Stimulated activated memory B cell treated with anti-CD40 and anti-IgM and Interleukin-4, amounts not matched to agents 10 μg/mL and 1 μg/mL and 100 μg/mL, for 72 hours (primary cell): ENCODE data around the gene PIKFYVE.
"Not testable (repeated sequence)": the region's sequence is repeated elsewhere in the genome, so short reads cannot be mapped to it uniquely, and the experiment has no call there.

Experiments used
- ATAC-seq: fragments of 150-1000 bp; cut with Tn5 transposase; 2 replicates; pipeline ENCODE4 v1.10.0; 2021
- H3K27ac Mint-ChIP-seq: one replicate; pipeline ENCODE4 v1.8.0; 2022; ENCODE audit warnings: mild to moderate bottlenecking, mixed read lengths
- H3K27me3 Mint-ChIP-seq: one replicate; pipeline ENCODE4 v1.8.0; 2022; ENCODE audit warnings: mixed read lengths
- H3K36me3 Mint-ChIP-seq: one replicate; pipeline ENCODE4 v1.8.0; 2022; ENCODE audit warnings: mixed read lengths
- H3K4me1 Mint-ChIP-seq: one replicate; pipeline ENCODE4 v1.8.0; 2022; ENCODE audit warnings: mixed read lengths
- H3K4me3 Mint-ChIP-seq: one replicate; pipeline ENCODE4 v1.8.0; 2022; ENCODE audit warnings: mild to moderate bottlenecking, moderate library complexity, mixed read lengths
- H3K9me3 Mint-ChIP-seq: one replicate; pipeline ENCODE4 v1.8.0; 2022; ENCODE audit warnings: mixed read lengths

Gene PIKFYVE

GRCh38 chr2:208267526-208267925, 1.5 kb downstream of the PIKFYVE start:
- peaks cover 10% of the 10 kb centered on the region for H3K36me3 Mint-ChIP-seq

DNA sequence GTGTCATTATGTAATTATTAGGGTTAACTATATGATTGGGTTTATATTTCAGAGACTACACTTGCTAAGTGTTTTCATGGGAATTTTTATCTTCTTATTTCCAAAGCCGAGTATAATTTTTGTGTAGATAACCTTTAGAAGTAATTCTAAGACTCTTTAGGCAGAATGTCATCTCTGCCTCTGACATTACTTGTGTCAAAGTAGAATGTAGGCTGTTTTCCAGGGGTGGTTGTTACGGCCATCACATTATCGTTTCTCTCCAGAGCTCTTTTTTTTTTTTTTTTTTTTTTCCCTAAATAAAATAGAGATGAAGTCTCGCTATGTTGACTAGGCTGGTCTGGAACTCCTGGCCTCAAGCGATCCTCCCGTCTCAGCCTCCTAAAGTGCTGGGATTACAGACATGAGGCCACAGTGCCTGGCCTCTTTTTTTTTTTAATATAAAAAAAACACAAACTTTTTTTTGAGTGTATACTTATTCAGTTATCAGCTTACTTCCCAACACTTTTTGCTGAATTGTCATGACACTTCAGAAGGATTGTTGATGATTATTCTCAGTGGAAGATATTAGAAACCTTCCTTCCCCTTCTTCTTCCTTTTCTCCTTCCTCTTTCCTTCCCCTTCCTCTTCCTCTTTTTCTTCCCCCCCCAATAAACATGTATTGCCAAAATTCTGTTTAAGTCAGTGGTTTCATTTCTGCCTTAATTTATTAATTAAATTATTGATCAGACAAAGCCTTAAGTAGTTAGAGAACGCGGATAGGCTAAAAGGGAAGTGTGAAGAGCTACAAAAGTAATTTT, 2.3 kb downstream of the PIKFYVE start:
- ATAC-seq: no peak
- Mint-ChIP-seq H3K4me3 (peak overlapping the region; percentile 13), H3K36me3 (peaks cover 10% of the 10 kb centered on the region), H3K9me3 (no peaks in the 10 kb centered on the region), H3K27me3 (no peaks in the 10 kb centered on the region), H3K27ac (peak overlapping the region; percentile 87), H3K4me1 (peaks cover 43% of the 10 kb centered on the region)

More at GRCh38 chr2:208267526-208267925, 1.5 kb downstream of the PIKFYVE start:
- H3K4me1 Mint-ChIP-seq: peaks cover 43% of the 10 kb centered on the region
- peak overlapping the region; percentile 87 for H3K27ac Mint-ChIP-seq
- peak overlapping the region; percentile 85 for H3K4me3 Mint-ChIP-seq
- not testable (repeated sequence) for H3K9me3 Mint-ChIP-seq, ATAC-seq, H3K27me3 Mint-ChIP-seq

GRCh38 chr2:208269091-208269490, 3.0 kb downstream of the PIKFYVE start:
- no peak overlapping the region for H3K27ac Mint-ChIP-seq
- H3K27me3 Mint-ChIP-seq: no peaks in the 10 kb centered on the region
- peaks cover 18% of the 10 kb centered on the region for H3K36me3 Mint-ChIP-seq
- peaks cover 43% of the 10 kb centered on the region for H3K4me1 Mint-ChIP-seq
- no peak overlapping the region for H3K4me3 Mint-ChIP-seq
- no peaks in the 10 kb centered on the region for H3K9me3 Mint-ChIP-seq
- ATAC-seq: no peak

DNA sequence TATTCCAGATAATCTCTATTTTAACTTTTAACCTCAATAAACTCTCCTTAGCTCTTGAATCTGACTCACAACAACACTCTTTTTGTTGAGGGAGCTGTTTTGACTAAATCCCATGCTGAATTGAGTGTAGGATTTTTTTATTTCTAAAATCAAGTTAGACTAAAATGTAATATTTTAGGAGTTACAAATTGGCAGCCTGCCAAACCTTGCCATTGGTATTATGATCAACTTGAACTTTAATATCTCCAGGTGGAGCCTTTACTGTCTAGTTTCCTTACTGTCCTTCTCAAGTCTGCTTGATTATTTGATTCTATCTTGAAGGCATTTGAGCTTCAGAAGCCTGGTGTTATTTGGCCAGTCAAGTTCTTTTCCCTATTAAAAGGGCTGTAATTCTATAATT, 8.7 kb downstream of the PIKFYVE start:
- no peak for ATAC-seq
- Mint-ChIP-seq H3K4me1 (peaks cover 13% of the 10 kb centered on the region), H3K9me3 (no peaks in the 10 kb centered on the region), H3K27ac (peak overlapping the region; percentile 9), H3K36me3 (peaks cover 72% of the 10 kb centered on the region), H3K27me3 (no peaks in the 10 kb centered on the region), H3K4me3 (no peak overlapping the region)

GRCh38 chr2:208278549-208278948, 12.5 kb downstream of the PIKFYVE start:
- Mint-ChIP-seq H3K27me3 (no peaks in the 10 kb centered on the region), H3K4me3 (no peak overlapping the region), H3K9me3 (no peaks in the 10 kb centered on the region), H3K4me1 (peaks cover 30% of the 10 kb centered on the region), H3K36me3 (peaks cover 96% of the 10 kb centered on the region), H3K27ac (no peak overlapping the region)
- ATAC-seq: no peak

DNA sequence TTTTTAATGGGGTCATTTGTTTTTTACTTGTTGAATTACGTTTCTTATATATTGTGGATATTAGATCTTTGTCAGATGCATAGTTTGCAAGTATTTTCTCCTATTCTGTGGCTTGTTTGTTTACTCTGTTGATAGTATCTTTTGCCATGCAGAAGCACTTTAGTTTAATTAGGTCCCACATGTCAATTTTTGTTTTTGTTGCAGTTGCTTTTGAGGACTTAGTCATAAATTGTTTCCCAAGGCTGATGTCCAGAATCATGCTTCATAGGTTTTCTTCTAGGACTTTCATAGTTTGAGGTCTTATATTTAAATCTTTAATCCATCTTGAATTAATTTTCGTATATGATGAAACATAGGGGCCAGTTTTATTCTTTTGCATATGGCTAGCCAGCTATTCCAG, 13.2 kb downstream of the PIKFYVE start:
- Mint-ChIP-seq H3K4me3 (no peak overlapping the region), H3K9me3 (no peaks in the 10 kb centered on the region), H3K36me3 (peaks cover 91% of the 10 kb centered on the region), H3K27ac (no peak overlapping the region), H3K4me1 (peaks cover 30% of the 10 kb centered on the region), H3K27me3 (no peaks in the 10 kb centered on the region)
- ATAC-seq: no peak

GRCh38 chr2:208280234-208280633, 14.2 kb downstream of the PIKFYVE start:
- Mint-ChIP-seq H3K4me1 (peaks cover 30% of the 10 kb centered on the region), H3K36me3 (peaks cover 83% of the 10 kb centered on the region), H3K27me3 (no peaks in the 10 kb centered on the region), H3K9me3 (no peaks in the 10 kb centered on the region), H3K27ac (peak overlapping the region; percentile 51), H3K4me3 (no peak overlapping the region)
- no peak for ATAC-seq

GRCh38 chr2:208280933-208281332, 14.9 kb downstream of the PIKFYVE start:
- peaks cover 83% of the 10 kb centered on the region for H3K36me3 Mint-ChIP-seq
- H3K4me1 Mint-ChIP-seq: peaks cover 36% of the 10 kb centered on the region
- H3K27ac Mint-ChIP-seq: peak overlapping the region; percentile 51
- H3K4me3 Mint-ChIP-seq: no peak overlapping the region
- peak; percentile 41 for ATAC-seq
- no peaks in the 10 kb centered on the region for H3K27me3 Mint-ChIP-seq
- no peaks in the 10 kb centered on the region for H3K9me3 Mint-ChIP-seq

- Mint-ChIP-seq H3K9me3 (peaks cover 4% of the 10 kb centered on the region), H3K27me3 (no peaks in the 10 kb centered on the region), H3K27ac (no peak overlapping the region), H3K4me3 (no peak overlapping the region), H3K4me1 (peaks cover 23% of the 10 kb centered on the region), H3K36me3 (peaks cover 71% of the 10 kb centered on the region)
- no peak for ATAC-seq
Observed at GRCh38 chr2:208285853-208286252, 19.8 kb downstream of the PIKFYVE start.

DNA sequence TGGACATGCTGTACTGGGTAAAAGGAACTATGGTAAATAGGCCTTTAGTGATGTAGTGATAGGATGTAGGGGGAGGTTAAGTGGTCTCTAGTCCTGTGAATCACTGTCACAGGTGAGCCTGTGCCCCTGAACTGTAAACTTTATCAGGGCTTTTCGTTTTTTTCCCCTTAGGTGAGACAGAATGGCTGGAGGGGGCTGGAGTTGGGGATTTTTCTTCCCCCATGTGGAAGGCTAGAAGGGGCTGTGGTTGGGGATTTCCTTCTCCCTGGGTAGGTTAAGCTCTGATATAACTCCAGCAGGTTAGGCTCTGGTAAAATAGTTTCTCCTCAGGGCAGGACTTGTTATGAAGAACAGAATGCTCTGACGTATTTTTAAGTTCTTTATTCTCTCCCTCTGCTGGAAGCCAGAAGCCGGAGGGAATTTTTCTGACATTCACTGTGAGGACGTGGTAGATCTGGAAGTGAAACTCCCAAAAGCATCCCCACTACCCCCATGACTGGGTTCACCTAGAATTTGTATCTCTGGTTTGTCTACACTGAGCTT, 28.5 kb downstream of the PIKFYVE start:
- Mint-ChIP-seq H3K27ac (peak overlapping the region; percentile 94), H3K4me3 (peak overlapping the region; percentile 32), H3K36me3 (peaks cover 70% of the 10 kb centered on the region), H3K27me3 (no peaks in the 10 kb centered on the region), H3K4me1 (peaks cover 61% of the 10 kb centered on the region), H3K9me3 (peaks cover 4% of the 10 kb centered on the region)
- peak; percentile 66 for ATAC-seq

GRCh38 chr2:208295834-208296233, 29.8 kb downstream of the PIKFYVE start:
- ATAC-seq: no peak
- Mint-ChIP-seq H3K36me3 (peaks cover 68% of the 10 kb centered on the region), H3K27me3 (no peaks in the 10 kb centered on the region), H3K9me3 (no peaks in the 10 kb centered on the region), H3K27ac (peak overlapping the region; percentile 94), H3K4me3 (no peak overlapping the region), H3K4me1 (peaks cover 54% of the 10 kb centered on the region)

- no peaks in the 10 kb centered on the region for H3K9me3 Mint-ChIP-seq
- no peak overlapping the region for H3K4me3 Mint-ChIP-seq
- ATAC-seq: no peak
- H3K36me3 Mint-ChIP-seq: peaks cover 60% of the 10 kb centered on the region
- peaks cover 47% of the 10 kb centered on the region for H3K4me1 Mint-ChIP-seq
- peak overlapping the region; percentile 22 for H3K27ac Mint-ChIP-seq
- H3K27me3 Mint-ChIP-seq: no peaks in the 10 kb centered on the region
Observed at GRCh38 chr2:208296610-208297009, 30.6 kb downstream of the PIKFYVE start.

DNA sequence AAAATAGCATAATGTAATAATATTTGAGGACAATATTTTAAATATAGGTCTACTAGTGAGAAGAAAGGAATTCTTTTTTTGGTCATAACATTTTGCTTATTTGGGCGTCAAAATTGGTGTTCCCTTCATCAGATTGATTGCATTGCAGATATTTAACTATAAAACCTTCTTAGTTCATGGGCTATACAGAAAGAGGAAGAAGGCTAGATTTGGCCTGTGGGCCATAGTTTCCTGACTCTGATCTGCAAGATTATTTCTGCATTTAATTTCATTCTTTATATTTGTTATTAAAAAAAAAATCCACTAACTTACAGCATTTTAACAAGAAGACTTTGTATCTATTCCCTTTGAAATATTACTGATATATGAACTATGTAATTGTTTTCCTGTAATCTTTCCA, 31.9 kb downstream of the PIKFYVE start:
- no peaks in the 10 kb centered on the region for H3K9me3 Mint-ChIP-seq
- no peaks in the 10 kb centered on the region for H3K27me3 Mint-ChIP-seq
- no peak overlapping the region for H3K27ac Mint-ChIP-seq
- ATAC-seq: no peak
- peaks cover 46% of the 10 kb centered on the region for H3K36me3 Mint-ChIP-seq
- H3K4me3 Mint-ChIP-seq: no peak overlapping the region
- H3K4me1 Mint-ChIP-seq: peaks cover 36% of the 10 kb centered on the region

DNA sequence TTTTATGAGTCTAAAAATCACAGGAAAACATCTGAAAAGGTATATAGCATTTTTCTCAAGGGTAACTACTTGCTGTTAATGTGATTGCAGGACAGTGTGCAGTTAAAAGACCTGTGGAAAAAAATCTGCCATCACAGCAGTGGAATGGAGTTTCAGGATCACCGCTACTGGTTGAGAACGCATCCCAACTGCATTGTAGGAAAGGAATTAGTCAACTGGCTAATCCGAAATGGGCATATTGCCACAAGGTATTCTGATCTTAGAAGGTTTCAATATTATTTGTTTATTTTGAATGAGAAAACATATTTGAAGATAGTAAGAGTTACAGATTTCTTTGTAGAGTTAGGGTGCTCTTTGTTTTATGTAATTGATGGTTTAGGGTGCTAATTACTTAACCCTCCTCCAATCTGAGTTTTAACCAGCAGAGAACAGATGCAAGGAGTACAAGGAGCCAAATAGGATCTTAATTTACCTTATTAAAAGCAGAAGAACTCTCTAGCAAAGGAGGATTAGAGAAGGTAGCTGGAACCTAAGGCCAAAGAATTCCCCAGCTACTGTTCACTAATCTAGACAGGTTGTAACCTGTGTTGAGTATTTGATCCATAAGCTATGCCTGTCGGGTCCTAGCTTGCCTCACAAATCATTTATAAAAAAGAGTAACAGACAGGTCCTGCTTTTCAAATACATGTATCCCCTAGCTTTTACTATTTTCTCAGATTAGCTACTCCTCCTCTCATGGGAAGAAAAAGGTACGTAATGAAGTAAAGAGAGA, 35.0 kb downstream of the PIKFYVE start:
- Mint-ChIP-seq H3K27ac (peak overlapping the region; percentile 3), H3K4me3 (no peak overlapping the region), H3K4me1 (peaks cover 9% of the 10 kb centered on the region), H3K9me3 (no peaks in the 10 kb centered on the region), H3K36me3 (peaks cover 42% of the 10 kb centered on the region), H3K27me3 (no peaks in the 10 kb centered on the region)
- ATAC-seq: no peak

- no peaks in the 10 kb centered on the region for H3K9me3 Mint-ChIP-seq
- no peak overlapping the region for H3K27ac Mint-ChIP-seq
- peaks cover 1% of the 10 kb centered on the region for H3K4me1 Mint-ChIP-seq
- no peak overlapping the region for H3K4me3 Mint-ChIP-seq
- ATAC-seq: no peak
- no peaks in the 10 kb centered on the region for H3K27me3 Mint-ChIP-seq
- H3K36me3 Mint-ChIP-seq: peaks cover 56% of the 10 kb centered on the region
Observed at GRCh38 chr2:208304157-208304556, 38.1 kb downstream of the PIKFYVE start.
